ENCODE data around the gene HS1BP3.
A peak's percentile ranks its signal among the peaks of the same experiment; 100 is the strongest.

The HS1BP3 gene, protein sequence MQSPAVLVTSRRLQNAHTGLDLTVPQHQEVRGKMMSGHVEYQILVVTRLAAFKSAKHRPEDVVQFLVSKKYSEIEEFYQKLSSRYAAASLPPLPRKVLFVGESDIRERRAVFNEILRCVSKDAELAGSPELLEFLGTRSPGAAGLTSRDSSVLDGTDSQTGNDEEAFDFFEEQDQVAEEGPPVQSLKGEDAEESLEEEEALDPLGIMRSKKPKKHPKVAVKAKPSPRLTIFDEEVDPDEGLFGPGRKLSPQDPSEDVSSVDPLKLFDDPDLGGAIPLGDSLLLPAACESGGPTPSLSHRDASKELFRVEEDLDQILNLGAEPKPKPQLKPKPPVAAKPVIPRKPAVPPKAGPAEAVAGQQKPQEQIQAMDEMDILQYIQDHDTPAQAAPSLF

GRCh38 chr2:20650877-20651730, at the start of gene HS1BP3:
HS1BP3 (minus strand) TSS chr2:20651098; CDS start chr2:20651063, 35 bp downstream.
- DNase-seq, result peak; percentile 85

DNA sequence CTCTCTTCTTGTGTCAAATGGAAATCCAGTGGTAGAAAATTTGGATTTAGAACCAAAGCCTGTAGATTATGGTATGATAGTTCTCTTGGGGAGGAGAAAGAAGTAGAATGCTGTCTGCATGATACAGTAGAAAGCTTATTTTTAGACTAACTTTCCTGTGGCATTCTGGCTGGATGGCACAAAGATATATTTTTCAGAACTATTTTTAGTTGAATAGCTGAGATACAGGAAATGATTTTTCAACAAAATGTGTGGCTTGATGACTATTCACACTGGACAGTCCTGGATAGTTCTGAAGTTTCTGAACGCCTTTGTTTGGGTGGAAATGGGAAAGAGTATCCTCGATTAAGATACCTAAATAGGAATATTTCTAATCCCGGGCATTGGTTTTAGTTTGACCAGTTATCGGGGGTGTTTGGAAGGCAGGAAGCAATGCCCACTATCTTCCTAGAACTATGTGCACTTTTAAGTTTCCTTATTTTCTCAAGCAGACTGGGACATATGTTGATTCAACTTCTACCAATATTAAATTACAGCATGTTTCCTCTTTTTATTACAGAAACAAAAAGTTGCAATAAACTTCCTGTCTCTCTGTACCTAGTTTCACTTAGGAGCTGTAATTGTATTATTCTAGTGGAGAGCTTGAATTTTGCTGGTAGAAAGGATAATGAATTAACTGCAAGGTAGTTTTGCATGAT, 48.2 kb upstream of the HS1BP3 start:
- DNase-seq, result peak; percentile 82

DNA sequence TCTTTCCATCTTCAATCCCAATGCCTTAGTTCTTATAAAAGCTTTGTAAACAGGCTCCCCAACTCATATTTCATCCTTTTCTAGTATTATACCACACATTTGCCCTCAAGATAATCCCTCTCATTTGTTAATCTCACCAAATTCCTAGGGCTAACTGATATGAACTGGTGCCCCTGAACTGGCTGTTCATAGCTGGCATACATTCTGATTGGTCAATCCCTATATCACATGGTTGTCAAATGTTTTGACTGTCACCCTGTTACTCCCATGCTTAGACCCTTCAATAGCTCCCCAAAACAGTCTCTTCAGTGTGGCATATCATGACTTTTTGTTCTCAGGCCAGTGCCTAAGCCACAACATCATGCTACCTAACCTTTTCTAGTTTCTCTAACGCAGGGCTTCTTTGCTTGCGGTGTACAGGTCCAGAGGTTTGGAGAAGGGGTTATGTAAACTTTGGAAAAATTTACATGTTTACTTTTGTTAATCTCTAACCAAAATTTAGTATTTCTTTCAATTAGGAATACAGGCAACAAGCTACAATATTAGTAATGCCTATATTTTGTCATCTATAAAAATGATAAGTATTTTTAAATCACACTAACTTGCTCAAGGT, 46.5 kb upstream of the HS1BP3 start:
- DNase-seq, result no peak

GRCh38 chr2:20696366-20696765, 45.5 kb upstream of the HS1BP3 start:
- no peak for DNase-seq

GRCh38 chr2:20693317-20693716, 42.4 kb upstream of the HS1BP3 start:
- no peak for DNase-seq

GRCh38 chr2:20692081-20692480, 41.2 kb upstream of the HS1BP3 start:
- DNase-seq, result no peak

DNA sequence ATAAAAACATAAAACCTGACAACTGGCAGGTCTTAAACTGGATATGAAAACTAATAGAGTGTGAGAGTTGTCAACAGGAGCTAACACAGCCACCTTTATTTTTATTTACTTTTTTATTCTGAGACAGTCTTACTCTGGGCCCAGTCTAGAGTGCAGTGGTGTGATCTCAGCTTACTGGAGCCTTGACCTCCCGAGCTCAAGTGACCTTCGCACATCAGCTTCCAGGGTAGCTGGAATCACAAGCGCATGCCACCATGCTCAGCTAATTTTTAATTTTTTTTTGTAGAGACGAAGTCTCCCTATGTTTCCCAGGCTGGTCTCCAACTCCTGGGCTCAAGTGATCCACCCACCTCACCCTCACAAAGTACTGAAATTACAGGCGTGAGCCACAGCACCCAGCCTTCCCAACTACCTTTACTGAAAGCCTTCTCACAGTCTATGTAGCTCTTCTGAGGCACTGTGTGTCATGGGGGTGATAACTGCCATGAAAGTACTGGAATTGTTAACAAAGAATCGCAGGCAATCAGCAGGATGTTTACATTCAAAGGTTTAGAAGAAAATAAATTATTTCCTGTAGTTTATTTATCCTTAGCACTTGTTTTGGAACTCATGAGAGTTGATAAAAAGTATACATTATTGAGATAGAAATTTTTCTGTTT, 40.3 kb upstream of the HS1BP3 start:
- no peak for DNase-seq

- no peak for DNase-seq
Observed at GRCh38 chr2:20689428-20690264, 38.7 kb upstream of the HS1BP3 start.

GRCh38 chr2:20687260-20687832, 36.4 kb upstream of the HS1BP3 start:
- DNase-seq, result no peak

- DNase-seq, result no peak
Observed at GRCh38 chr2:20684581-20685063, 33.7 kb upstream of the HS1BP3 start.

DNA sequence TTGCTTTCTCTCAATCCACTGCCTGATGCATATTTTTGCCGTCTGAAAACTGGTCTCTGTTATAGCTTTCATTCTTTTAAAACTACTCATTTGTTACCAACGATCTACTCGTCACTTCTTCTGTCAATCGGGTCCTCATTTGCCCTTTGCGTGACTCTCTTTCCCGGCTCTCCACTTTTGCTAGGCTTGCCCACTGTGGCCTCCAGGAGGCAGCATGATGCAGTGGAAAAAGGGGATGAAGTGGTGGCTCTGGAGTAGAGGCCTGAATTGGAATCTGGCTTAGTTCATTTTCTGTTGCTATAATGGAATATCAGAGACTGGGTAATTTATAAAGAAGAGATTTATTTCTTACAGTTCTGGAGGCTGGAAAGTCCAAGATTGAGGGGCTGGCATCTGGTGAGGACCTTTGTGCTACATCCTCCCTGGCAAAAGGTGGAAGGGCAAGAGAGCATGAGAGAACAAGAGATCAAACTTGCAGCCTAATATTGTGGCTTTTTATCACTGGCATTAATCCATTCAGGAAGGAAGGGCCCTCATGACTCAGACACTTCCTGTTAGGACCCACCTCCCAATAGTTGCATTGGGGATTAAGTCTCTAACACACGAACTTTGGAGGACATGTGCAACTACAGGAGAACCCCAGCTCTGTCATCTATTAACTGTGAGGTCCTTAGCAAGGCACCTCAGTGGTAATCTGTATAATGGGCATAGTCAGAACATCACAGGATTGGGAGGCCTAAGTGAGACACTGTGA, 31.4 kb upstream of the HS1BP3 start:
- no peak for DNase-seq

GRCh38 chr2:20680744-20681375, 30.0 kb upstream of the HS1BP3 start:
- DNase-seq, result no peak

DNA sequence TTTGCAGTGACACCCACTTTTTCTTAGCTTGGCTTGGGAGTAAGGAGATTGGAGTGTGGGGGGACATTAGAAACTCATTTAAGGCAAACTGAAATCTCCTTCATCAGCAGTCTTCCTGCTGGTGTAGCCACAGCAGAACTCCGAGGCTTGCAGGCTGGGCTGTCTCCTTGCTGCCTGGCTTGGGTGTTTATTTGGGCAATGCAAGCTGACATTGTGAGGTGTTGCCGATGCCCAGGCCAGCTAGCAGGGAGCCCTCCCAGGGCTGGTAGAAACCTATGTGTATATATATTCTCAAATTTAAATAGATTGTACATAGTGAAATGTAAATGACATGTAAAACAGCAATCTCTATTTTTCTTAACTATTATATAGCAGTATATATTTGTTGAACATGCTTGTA, 27.9 kb upstream of the HS1BP3 start:
- no peak for DNase-seq

DNA sequence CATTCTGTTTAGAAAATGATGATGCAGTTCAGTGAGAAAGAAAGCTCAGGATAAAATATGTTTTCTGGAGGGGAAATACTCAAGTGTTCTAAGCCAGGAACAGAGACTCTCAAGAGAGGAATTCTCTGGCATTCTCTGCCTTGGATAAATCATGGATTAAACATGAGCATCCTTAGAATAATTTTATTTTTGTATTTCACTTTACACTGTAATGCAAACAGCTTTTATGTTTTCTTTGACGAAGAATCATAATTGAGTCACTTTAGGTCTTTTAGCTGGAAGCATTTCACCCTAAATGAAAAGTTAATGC, 27.1 kb upstream of the HS1BP3 start:
- DNase-seq, result no peak

DNA sequence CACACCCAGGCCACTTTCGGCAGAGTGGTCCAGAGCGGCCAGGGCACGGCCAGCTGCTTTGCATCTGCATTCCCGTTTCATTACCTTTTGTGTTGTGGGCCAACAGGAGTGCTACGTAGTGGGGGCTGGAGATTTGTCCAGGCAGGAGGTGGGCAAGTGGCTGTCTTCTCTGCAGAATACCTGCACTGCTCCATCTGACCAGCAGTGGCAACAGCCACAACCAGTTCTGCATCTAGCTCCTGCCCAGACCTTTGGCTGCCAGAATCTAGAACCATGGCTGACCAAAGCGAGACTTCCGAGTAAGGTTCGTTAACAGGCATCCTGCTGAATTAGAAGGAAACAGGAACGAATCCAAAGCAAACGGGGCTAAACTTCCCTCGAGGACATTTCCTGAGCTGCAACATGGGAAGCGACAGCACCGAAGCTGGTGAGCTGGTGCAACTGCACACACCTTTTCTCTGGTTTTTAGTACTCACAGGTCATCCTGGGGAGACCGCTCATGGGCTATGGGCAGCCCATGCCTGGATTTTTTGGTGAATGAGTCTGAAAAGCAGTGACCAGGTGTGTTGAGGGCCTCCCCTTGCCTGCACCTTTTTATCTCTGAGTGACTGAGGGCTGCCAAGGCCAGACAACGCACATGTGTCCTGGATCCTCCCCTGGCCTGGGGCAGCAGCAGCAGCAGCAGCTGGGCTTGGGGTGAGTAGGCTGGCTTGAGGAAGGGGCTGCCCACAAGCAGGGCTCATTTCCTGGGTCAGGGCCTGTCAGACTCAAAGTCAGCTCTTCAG, 26.6 kb upstream of the HS1BP3 start:
- DNase-seq, result no peak

GRCh38 chr2:20676353-20677215, 25.7 kb upstream of the HS1BP3 start:
- DNase-seq, result no peak

GRCh38 chr2:20675701-20676352, 24.9 kb upstream of the HS1BP3 start:
- DNase-seq, result no peak
